Ovary (tissue), 9 donors: ENCODE results near the gene MPHOSPH8. TPM values are rescaled to one million over a fixed set of nuclear protein-coding genes. Genes with fewer than 3 reads are reported as not detected.
"Not testable (repeated sequence)": the region's sequence is repeated elsewhere in the genome, so short reads cannot be mapped to it uniquely, and the experiment has no call there.

Experiments used
- DNase-seq, 5 donors: peaks; one replicate each; pipeline ENCODE4 v3.0.0-alpha.2; 2019 to 2020
- H3K27ac ChIP-seq, 2 donors: fragments of 200-600 bp; one replicate each; pipeline versions ENCODE4 v1.5.1 to v1.8.0; 2019 to 2022
- H3K27me3 ChIP-seq: fragments of 200-600 bp; one replicate; pipeline ENCODE4 v1.8.0; 2022
- H3K36me3 ChIP-seq: fragments of 200-600 bp; sonication (generic); one replicate; pipeline ENCODE4 v1.5.1; 2019
- H3K4me1 ChIP-seq: one replicate; pipeline ENCODE4 v1.8.1; 2013; ENCODE audit warnings: mild to moderate bottlenecking, moderate library complexity; ENCODE audit not compliant: insufficient read depth
- H3K4me3 ChIP-seq: fragments of 200-600 bp; sonication (generic); one replicate; pipeline ENCODE4 v1.5.1; 2017
- H3K9me3 ChIP-seq, 2 donors: fragments of 200-600 bp in 1 of 2; sonication (generic) in 1 of 2; one replicate each; pipeline versions ENCODE4 v1.5.1 to v1.8.1; 2013 to 2019; ENCODE audit warnings: mild to moderate bottlenecking in 1 of 2, moderate library complexity in 1 of 2
- CTCF ChIP-seq, 3 donors: fragments of 450-650 bp in 2 of 3; fragments of 200-600 bp in 1 of 3; IDR thresholded peaks; one replicate each; pipeline versions ENCODE4 v1.5.1 to v1.8.0; 2016 to 2022; ENCODE audit warnings: antibody characterized with exemption in 3 of 3, mild to moderate bottlenecking in 1 of 3
- EP300 ChIP-seq: sonication (generic); formaldehyde crosslinking; IDR thresholded peaks from one replicate; pipeline ENCODE4 v1.6.1; 2017; ENCODE audit warnings: antibody characterized with exemption
- POLR2A ChIP-seq: fragments of 450-650 bp; IDR thresholded peaks from one replicate; pipeline ENCODE4 v1.6.1; 2017; ENCODE audit warnings: antibody characterized with exemption, mild to moderate bottlenecking, moderate library complexity
- WGBS, 3 donors: extraction: QIAGEN DNeasy Blood & Tissue Kit in 1 of 3; methylation state at CpG; one replicate each; pipeline versions ENCODE4 v1.1.5 to v1.1.7; 2013 to 2017; 5-methylcytosine and 5-hydroxymethylcytosine counted together
- intact Hi-C, 4 donors: fragments of 100-400 bp; cut with DNase I; formaldehyde crosslinking; loops; one replicate each; pipeline versions ENCODE4 v1.11.0 to v1.15.1; 2022 to 2023
- polyA plus RNA-seq, 2 donors: library from polyadenylated mRNA; stranded (reverse); fragments of 200-250 nt in 1 of 2; fragments of 350-450 nt in 1 of 2; fragmentation: Illumina TruSeq in 1 of 2; extraction: RNeasy Lipid Tissue Mini Kit (QIAGEN cat#74804) in 1 of 2; gene quantifications; one replicate each; pipeline ENCODE4 v1.2.3, GENCODE V29; 2013 to 2014
- total RNA-seq, 7 donors: library from RNA; depleted of rRNA in 2 of 7; stranded (reverse); fragments of >200 nt in 2 of 7; fragmentation: NEBNext Ultra II Directional in 3 of 7; extraction: Animal tissue kit (Norgen Biotek cat#: 25700) in 3 of 7; gene quantifications; one replicate each; pipeline versions ENCODE4 v1.1.0 to v1.2.4, GENCODE V29; 2016 to 2023
- donor health status: DM: no; HTN: no; CAD: no; lungs with moderate emphysema.
- donor health status: DM: no; HTN: no; CAD: no.
- donor health status: Bipolar disorder and iron deficiency.
- donor health status: DM: yes; HTN: yes; CAD: no.
- donor health status: DM: no; HTN: no; CAD: no.
- donor health status: DM: yes; HTN: yes; CAD: no.

Gene MPHOSPH8
- total and polyA plus RNA-seq, 9 donors, result 32.9 to 58.4 (median 39.2) TPM

GRCh38 chr13:19676168-19676567 lies 42.7 kb downstream of the MPHOSPH8 start:
- Histone ChIP-seq H3K4me1 (peaks cover 7% of the 10 kb centered on the region), H3K4me3 (no peak overlapping the region), H3K36me3 (no peaks in the 10 kb centered on the region), H3K9me3 (no peaks in the 10 kb centered on the region), H3K27me3 (no peaks in the 10 kb centered on the region), H3K27ac (no peak overlapping the region)
- TF ChIP-seq POLR2A, result no peak
- TF ChIP-seq EP300, result no peak
- TF ChIP-seq CTCF (IDR thresholded peaks at IDR 0.05), result no peak
- no peak for DNase-seq
- intact Hi-C loops, result no loop called here
- 89 to 93% (median 91%) methylated on average over 3 of the region's 3 CpGs for WGBS, 3 donors

GRCh38 chr13:19680751-19681150 lies 47.3 kb downstream of the MPHOSPH8 start:
- H3K27ac ChIP-seq, result no peak overlapping the region
- WGBS, 3 donors, result 45 to 58% (median 51%) methylated on average over 7 of the region's 7 CpGs
- H3K4me3 ChIP-seq, result no peak overlapping the region
- H3K27me3 ChIP-seq, result no peaks in the 10 kb centered on the region
- intact Hi-C loops, result no loop called here
- TF ChIP-seq EP300 (no peak), CTCF (IDR thresholded peaks at IDR 0.05) (no peak), POLR2A (no peak)
- no peaks in the 10 kb centered on the region for H3K9me3 ChIP-seq
- DNase-seq, result no peak
- H3K4me1 ChIP-seq, result no peaks in the 10 kb centered on the region
- no peaks in the 10 kb centered on the region for H3K36me3 ChIP-seq

- Histone ChIP-seq H3K27ac (no peak overlapping the region), H3K4me3 (no peak overlapping the region), H3K27me3 (no peaks in the 10 kb centered on the region), H3K4me1 (no peaks in the 10 kb centered on the region), H3K36me3 (no peaks in the 10 kb centered on the region), H3K9me3 (no peaks in the 10 kb centered on the region)
- no peak for DNase-seq
- intact Hi-C loops, result no loop called here
- 51 to 75% (median 65%) methylated on average over 2 of the region's 2 CpGs for WGBS, 3 donors
- TF ChIP-seq EP300 (no peak), POLR2A (no peak), CTCF (IDR thresholded peaks at IDR 0.05) (no peak)
These were observed 48.1 kb downstream of the MPHOSPH8 start for GRCh38 chr13:19681517-19681916.

- H3K36me3 ChIP-seq, result no peaks in the 10 kb centered on the region
- TF ChIP-seq CTCF (IDR thresholded peaks at IDR 0.05) (no peak), EP300 (no peak), POLR2A (no peak)
- no peaks in the 10 kb centered on the region for H3K9me3 ChIP-seq
- 66 to 68% (median 66%) methylated on average over 5 of the region's 5 CpGs for WGBS, 3 donors
- H3K27me3 ChIP-seq, result no peaks in the 10 kb centered on the region
- DNase-seq, result no peak
- no peak overlapping the region for H3K27ac ChIP-seq
- intact Hi-C loops, result no loop called here
- no peaks in the 10 kb centered on the region for H3K4me1 ChIP-seq
- H3K4me3 ChIP-seq, result no peak overlapping the region
These were observed 51.6 kb downstream of the MPHOSPH8 start for GRCh38 chr13:19685034-19685433.

- intact Hi-C loops, result no loop called here
- DNase-seq, result no peak
- H3K27ac ChIP-seq, result no peak overlapping the region
- H3K36me3 ChIP-seq, result no peaks in the 10 kb centered on the region
- H3K4me3 ChIP-seq, result no peak overlapping the region
- TF ChIP-seq EP300, result no peak
- no peaks in the 10 kb centered on the region for H3K4me1 ChIP-seq
- no peaks in the 10 kb centered on the region for H3K27me3 ChIP-seq
- no peaks in the 10 kb centered on the region for H3K9me3 ChIP-seq
These were observed 52.0 kb downstream of the MPHOSPH8 start for GRCh38 chr13:19685437-19685836.

GRCh38 chr13:19691447-19691846 lies 58.0 kb downstream of the MPHOSPH8 start:
- WGBS, 3 donors, result 93 to 97% (median 96%) methylated on average over 8 of the region's 8 CpGs
- H3K27me3 ChIP-seq, DNase-seq, H3K9me3 ChIP-seq, H3K4me1 ChIP-seq, H3K4me3 ChIP-seq, H3K27ac ChIP-seq, intact Hi-C loops, H3K36me3 ChIP-seq: not testable (repeated sequence)
